GM12878 (cell line): ENCODE results near the gene NCAN. TPM values are rescaled to one million over a fixed set of nuclear protein-coding genes. Genes with fewer than 3 reads are reported as not detected.

Experiments used
- ATAC-seq: fragments of 200-7000 bp; cut with Tn5 transposase; 3 replicates; pipeline ENCODE4 v1.9.1; 2020; ENCODE audit warnings: mild to moderate bottlenecking, moderate library complexity
- BruUV-seq: library from RNA; stranded (reverse); fragments of 400-500 nt; replicated peaks from 2 replicates; lab custom pipeline; 2021; lab: Mats Ljungman, UMichigan
- CTCF ChIA-PET: fragments of 300-600 bp; sonication (Branson Sonifier 250); formaldehyde crosslinking; extraction: SDS; loops from one replicate; lab custom pipeline; 2021; ENCODE audit warnings: inconsistent platforms; lab: Yijun Ruan, JAX
- POLR2A ChIA-PET: fragments of 350-600 bp; formaldehyde crosslinking; extraction: SDS; loops from one replicate; lab custom pipeline; 2021; ENCODE audit warnings: inconsistent platforms; lab: Charles Lee
- RAD21 ChIA-PET: fragments of 300-600 bp; sonication (Branson Sonifier 250); formaldehyde crosslinking; loops from one replicate; lab custom pipeline; 2023; ENCODE audit warnings: antibody characterized with exemption; ENCODE audit not compliant: unreplicated experiment; lab: Charles Lee
- SMC1A ChIA-PET: fragments of 300-600 bp; sonication (Branson Sonifier 250); formaldehyde crosslinking; loops from one replicate; lab custom pipeline; 2023; ENCODE audit not compliant: unreplicated experiment, uncharacterized antibody; lab: Charles Lee
- DNase-seq: peaks from one replicate; pipeline ENCODE4 v3.0.0-alpha.2; 2011; ENCODE audit warnings: low read depth, low spot score
- FAIRE-seq: peaks from 3 replicates; lab custom pipeline; 2011; peaks lifted over from hg19 to GRCh38; lab: Jason Lieb, UNC
- H2AFZ ChIP-seq: 2 replicates; pipeline ENCODE4 v1.6.0; 2011; ENCODE audit warnings: low read depth, low read length, control low read depth; ENCODE audit not compliant: control insufficient read depth
- H3K27ac ChIP-seq: 2 replicates; pipeline ENCODE4 v1.5.1; 2011; ENCODE audit warnings: control low read depth; ENCODE audit not compliant: control insufficient read depth, insufficient read depth
- H3K27me3 ChIP-seq, 2 experiments: replicated peaks in 1 of 2; 2 replicates each; pipeline versions ENCODE4 v1.6.0 to v1.6.1; 2011; ENCODE audit warnings: low read length in 1 of 2; ENCODE audit not compliant: control insufficient read depth in 2 of 2, insufficient read depth in 2 of 2
- H3K36me3 ChIP-seq, 2 experiments: 2 replicates each; pipeline ENCODE4 v1.5.1; 2011; ENCODE audit warnings: low read length in 1 of 2; ENCODE audit not compliant: control insufficient read depth in 2 of 2, insufficient read depth in 2 of 2
- H3K4me1 ChIP-seq: 2 replicates; pipeline ENCODE4 v1.6.1; 2011; ENCODE audit warnings: mild to moderate bottlenecking, low read length, moderate library complexity, mixed read lengths; ENCODE audit not compliant: control insufficient read depth, insufficient read depth
- H3K4me2 ChIP-seq: 2 replicates; pipeline ENCODE4 v1.6.0; 2011; ENCODE audit warnings: control low read depth; ENCODE audit not compliant: control insufficient read depth, insufficient read depth
- H3K4me3 ChIP-seq: fragments of 200-600 bp; sonication (generic); 2 replicates; pipeline ENCODE4 v1.5.1; 2016
- H3K79me2 ChIP-seq: 2 replicates; pipeline ENCODE4 v1.6.0; 2011; ENCODE audit warnings: low read length; ENCODE audit not compliant: control insufficient read depth, insufficient read depth
- H3K9ac ChIP-seq: 2 replicates; pipeline ENCODE4 v1.8.0; 2011; ENCODE audit warnings: low read length, control low read depth, mixed read lengths; ENCODE audit not compliant: control insufficient read depth, insufficient read depth
- H3K9me3 ChIP-seq: replicated peaks from 3 replicates; pipeline ENCODE4 v1.5.1; 2011; ENCODE audit warnings: mild to moderate bottlenecking, low read length; ENCODE audit not compliant: control insufficient read depth, insufficient read depth
- H4K20me1 ChIP-seq: 2 replicates; pipeline ENCODE4 v1.6.0; 2011; ENCODE audit not compliant: control insufficient read depth, insufficient read depth
- BMI1 ChIP-seq: fragments of 450-650 bp; IDR thresholded peaks from 2 replicates; pipeline ENCODE4 v1.6.1; 2016; ENCODE audit warnings: mild to moderate bottlenecking, moderate library complexity, borderline replicate concordance
- POLR2A ChIP-seq: IDR thresholded peaks from 2 replicates; pipeline ENCODE4 v1.6.1; 2011; ENCODE audit warnings: low read depth, mild to moderate bottlenecking, low read length
- ZNF592 ChIP-seq: fragments of 450-650 bp; IDR thresholded peaks from 2 replicates; pipeline ENCODE4 v1.6.1; 2017; ENCODE audit warnings: mild to moderate bottlenecking, moderate library complexity
- WGBS: methylation state at CpG from one replicate; pipeline ENCODE4 v1.1.6; 2016; ENCODE audit warnings: low lambda C conversion rate; ENCODE audit not compliant: insufficient replicate concordance, insufficient coverage; ENCODE audit errors: missing lambda C conversion rate; 5-methylcytosine and 5-hydroxymethylcytosine counted together
- in situ Hi-C: fragments of 300-500 bp; cut with MboI; formaldehyde crosslinking; loops from 9 replicates; pipeline ENCODE4 v1.14.3; 2018; ENCODE audit warnings: mixed read lengths
- intact Hi-C: fragments of 100-400 bp; cut with micrococcal nuclease; formaldehyde crosslinking; loops from one replicate; pipeline ENCODE4 v1.14.2; 2022; ENCODE audit not compliant: unreplicated experiment
- polyA plus RNA-seq, 11 experiments: library from polyadenylated mRNA; depleted of rRNA in 4 of 11; unstranded in 6 of 11; stranded (reverse) in 5 of 11; fragments of >200 nt; fragmentation: Nextera tagmentation in 4 of 11; fragmentation: Illumina TruSeq in 1 of 11; extraction: Ambion mirVana in 4 of 11; extraction: Trizol in 1 of 11; gene quantifications; 1 replicate in 1 of 11; 2 replicates in 10 of 11; pipeline versions ENCODE4 v1.2.1 to v1.2.3, GENCODE V29; 2011 to 2016; ENCODE audit warnings: inconsistent platforms in 2 of 11, missing spikeins in 2 of 11, low read depth in 1 of 11
- total RNA-seq, 4 experiments: library from RNA; depleted of rRNA in 3 of 4; stranded (reverse); fragments of >200 nt in 3 of 4; fragmentation: Illumina TruSeq in 1 of 4; extraction: Trizol in 1 of 4; gene quantifications; 2 replicates each; pipeline versions ENCODE4 v1.2.1 to v1.2.3, GENCODE V29; 2013 to 2021

The NCAN gene
- total and polyA plus RNA-seq, 10 of the 15 experiments (the other 5 are each of a cell fraction or from before 2014, with no cell fraction given), result 0.02 to 0.34 (median 0.12) TPM; not detected in 1

- no peaks in the 10 kb centered on the region for H4K20me1 ChIP-seq
- in situ Hi-C loops, result no loop called here
- BruUV-seq, result no TSS peak
- no peak overlapping the region for H3K4me2 ChIP-seq
- H3K9me3 ChIP-seq, result no peaks in the 10 kb centered on the region
- H3K36me3 ChIP-seq, result no peaks in the 10 kb centered on the region
- WGBS, result 51% methylated on average over 6 of the region's 6 CpGs
- ChIA-PET RAD21 (no interaction called here), SMC1A (no interaction called here), POLR2A (no interaction called here), CTCF (no interaction called here)
- DNase-seq (no peak), FAIRE-seq (no peak), ATAC-seq (no peak)
- no peaks in the 10 kb centered on the region for H3K27me3 ChIP-seq
- no peak overlapping the region for H2AFZ ChIP-seq
- H3K4me3 ChIP-seq, result no peak overlapping the region
- H3K79me2 ChIP-seq, result no peaks in the 10 kb centered on the region
- intact Hi-C loops, result no loop called here
- H3K9ac ChIP-seq, result no peak overlapping the region
- no peak overlapping the region for H3K27ac ChIP-seq
- H3K4me1 ChIP-seq, result peaks cover 4% of the 10 kb centered on the region
- no peak for TF ChIP-seq BMI1
- no peak for TF ChIP-seq POLR2A
- no peak for TF ChIP-seq ZNF592
Observed at GRCh38 chr19:19223636-19224035, 11.9 kb downstream of the NCAN start.
